PFSK-1 (cell line): Measurements from ENCODE around the gene LDLRAP1.

ENCODE experiments used
- FOXP2 ChIP-seq: optimal IDR thresholded peaks from 2 replicates; pipeline ENCODE3; 2011; ENCODE audit warnings: borderline replicate concordance, control low read depth, inconsistent platforms; ENCODE audit not compliant: insufficient read depth; ENCODE audit errors: extremely low read length, extremely low read depth
- SIN3A ChIP-seq: IDR thresholded peaks from 2 replicates; pipeline ENCODE4 v1.6.1; 2012; ENCODE audit warnings: mild to moderate bottlenecking, low read length, moderate library complexity, borderline replicate concordance; ENCODE audit not compliant: insufficient read depth
- TAF1 ChIP-seq: IDR thresholded peaks from 2 replicates; pipeline ENCODE4 v1.6.1; 2012; ENCODE audit warnings: low read length, control low read depth, borderline replicate concordance; ENCODE audit not compliant: insufficient read depth

- TF ChIP-seq FOXP2 (no peak), SIN3A (no peak), TAF1 (no peak)
Measured at GRCh38 chr1:25571522-25571970, 28.1 kb downstream of the LDLRAP1 start.
